Bronchial epithelial cell (primary cell): ENCODE results near the gene SDF2. TPM values are rescaled to one million over a fixed set of nuclear protein-coding genes. Genes with fewer than 3 reads are reported as not detected.

Experiments
- DNase-seq: peaks from one replicate; pipeline ENCODE4 v3.0.0-alpha.2; 2010; ENCODE audit warnings: low read depth
- FAIRE-seq: peaks from 2 replicates; lab custom pipeline; 2011; peaks lifted over from hg19 to GRCh38; lab: Jason Lieb, UNC
- H3K27me3 ChIP-seq: 2 replicates; pipeline ENCODE4 v1.5.1; 2011; ENCODE audit warnings: low read length; ENCODE audit not compliant: control insufficient read depth, insufficient read depth
- H3K36me3 ChIP-seq: 2 replicates; pipeline ENCODE4 v1.5.1; 2011; ENCODE audit warnings: low read length; ENCODE audit not compliant: control insufficient read depth, insufficient read depth
- H3K4me3 ChIP-seq: 2 replicates; pipeline ENCODE4 v1.5.1; 2011; ENCODE audit warnings: mild to moderate bottlenecking, low read depth, low read length, control low read depth
- total RNA-seq: library from RNA; depleted of rRNA; stranded (reverse); fragments of >200 nt; gene quantifications from 2 replicates; pipeline ENCODE4 v1.2.1, GENCODE V29; 2014
- TF ChIP-seq, protein P1 (sequence below): IDR thresholded peaks from 2 replicates; pipeline ENCODE4 v1.5.1; 2011; ENCODE audit warnings: mild to moderate bottlenecking, moderate library complexity, low read length, control low read depth, inconsistent platforms; ENCODE audit not compliant: insufficient read depth, severe bottlenecking

The SDF2 gene
- total RNA-seq, 1 donor from 2014 or later, result 50.8 TPM

DNA sequence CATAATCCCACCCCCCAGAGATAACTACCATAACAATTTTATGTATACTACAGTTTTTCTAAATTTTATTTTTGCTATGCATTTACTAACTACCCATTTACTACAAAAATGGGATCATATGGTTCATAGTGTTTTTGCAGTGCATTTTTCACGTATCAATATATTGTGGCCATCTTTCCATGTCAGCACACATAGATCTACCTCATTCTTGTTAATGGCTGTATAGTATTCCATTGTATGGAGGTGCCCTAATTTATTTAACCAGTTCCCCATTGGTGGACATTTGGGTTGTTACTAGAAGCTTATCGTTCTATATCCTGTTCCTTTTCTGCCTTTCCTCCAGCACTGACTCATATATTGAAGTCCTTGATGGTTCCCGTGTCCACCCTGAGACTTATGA, 27.3 kb upstream of the SDF2 start:
- Histone ChIP-seq H3K36me3 (peaks cover 34% of the 10 kb centered on the region), H3K4me3 (no peak overlapping the region), H3K27me3 (no peaks in the 10 kb centered on the region)
- no peak for FAIRE-seq
- TF ChIP-seq, protein P1, sequence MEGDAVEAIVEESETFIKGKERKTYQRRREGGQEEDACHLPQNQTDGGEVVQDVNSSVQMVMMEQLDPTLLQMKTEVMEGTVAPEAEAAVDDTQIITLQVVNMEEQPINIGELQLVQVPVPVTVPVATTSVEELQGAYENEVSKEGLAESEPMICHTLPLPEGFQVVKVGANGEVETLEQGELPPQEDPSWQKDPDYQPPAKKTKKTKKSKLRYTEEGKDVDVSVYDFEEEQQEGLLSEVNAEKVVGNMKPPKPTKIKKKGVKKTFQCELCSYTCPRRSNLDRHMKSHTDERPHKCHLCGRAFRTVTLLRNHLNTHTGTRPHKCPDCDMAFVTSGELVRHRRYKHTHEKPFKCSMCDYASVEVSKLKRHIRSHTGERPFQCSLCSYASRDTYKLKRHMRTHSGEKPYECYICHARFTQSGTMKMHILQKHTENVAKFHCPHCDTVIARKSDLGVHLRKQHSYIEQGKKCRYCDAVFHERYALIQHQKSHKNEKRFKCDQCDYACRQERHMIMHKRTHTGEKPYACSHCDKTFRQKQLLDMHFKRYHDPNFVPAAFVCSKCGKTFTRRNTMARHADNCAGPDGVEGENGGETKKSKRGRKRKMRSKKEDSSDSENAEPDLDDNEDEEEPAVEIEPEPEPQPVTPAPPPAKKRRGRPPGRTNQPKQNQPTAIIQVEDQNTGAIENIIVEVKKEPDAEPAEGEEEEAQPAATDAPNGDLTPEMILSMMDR, result no peak
- no peak for DNase-seq

DNA sequence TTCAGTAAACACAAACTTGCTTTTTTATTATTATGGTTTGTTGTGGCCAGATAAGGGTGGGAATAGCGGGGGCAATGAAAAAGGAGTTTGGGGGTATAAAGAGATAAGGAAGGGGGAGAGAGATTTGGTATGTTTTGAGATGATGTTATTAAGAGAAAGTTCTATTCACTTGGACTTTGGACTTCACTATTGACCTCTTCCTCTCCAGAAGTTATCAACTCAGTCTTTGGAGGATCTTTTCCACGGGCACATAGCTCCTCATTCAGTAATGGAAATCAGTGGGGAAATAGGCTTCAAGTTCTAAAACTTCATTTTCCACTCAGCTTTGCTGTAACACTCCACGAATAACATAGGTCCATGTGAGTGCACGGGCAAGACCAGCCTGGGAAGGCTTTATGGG, 26.8 kb upstream of the SDF2 start:
- H3K4me3 ChIP-seq, result no peak overlapping the region
- no peak for FAIRE-seq
- no peaks in the 10 kb centered on the region for H3K27me3 ChIP-seq
- H3K36me3 ChIP-seq, result peaks cover 34% of the 10 kb centered on the region
- no peak for DNase-seq
- TF ChIP-seq, protein P1, result no peak

DNA sequence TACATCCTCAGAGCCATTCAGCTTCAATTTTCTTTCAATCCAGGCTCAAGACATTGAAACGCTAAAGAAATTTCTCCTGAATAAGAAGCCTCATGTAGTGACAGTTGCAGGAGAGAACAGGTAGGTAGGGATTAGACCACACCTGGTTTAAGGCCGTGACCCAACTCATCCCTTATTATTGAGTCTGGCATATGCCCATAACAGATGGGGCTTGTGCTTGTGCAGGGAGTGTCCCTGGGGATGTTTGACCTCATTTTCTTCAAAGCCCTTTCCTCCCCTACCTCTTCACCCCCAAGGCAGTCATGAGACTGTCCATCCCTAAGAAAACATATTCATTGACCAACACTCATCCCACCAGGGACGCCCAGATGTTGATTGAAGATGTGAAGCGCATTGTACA, 24.6 kb upstream of the SDF2 start:
- no peak for FAIRE-seq

DNA sequence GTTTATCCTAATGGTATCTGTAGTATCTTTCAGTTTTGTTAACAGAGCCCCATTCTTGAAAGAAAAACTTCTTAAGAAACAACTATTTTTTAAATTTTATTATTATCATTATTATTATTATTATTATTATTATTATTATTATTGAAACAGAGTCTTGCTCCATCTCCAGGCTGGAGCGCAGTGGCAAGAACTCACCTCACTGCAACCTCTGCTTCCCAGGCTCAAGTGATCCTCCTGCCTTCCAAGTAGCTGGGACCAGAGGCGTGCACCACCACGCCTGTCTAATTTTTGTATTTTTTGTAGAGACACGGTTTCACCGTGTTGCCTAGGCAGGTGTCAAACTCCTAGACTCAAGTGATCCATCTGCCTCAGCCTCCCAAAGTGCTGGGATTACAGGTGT, 23.7 kb upstream of the SDF2 start:
- Histone ChIP-seq H3K36me3 (peaks cover 50% of the 10 kb centered on the region), H3K4me3 (no peak overlapping the region), H3K27me3 (no peaks in the 10 kb centered on the region)
- DNase-seq, result no peak
- no peak for FAIRE-seq
- TF ChIP-seq, protein P1, result no peak

More for the DNA sequence above, 24.6 kb upstream of the SDF2 start:
- peaks cover 52% of the 10 kb centered on the region for H3K36me3 ChIP-seq
- DNase-seq, result no peak
- TF ChIP-seq, protein P1, result no peak
- H3K27me3 ChIP-seq, result no peaks in the 10 kb centered on the region
- no peak overlapping the region for H3K4me3 ChIP-seq

DNA sequence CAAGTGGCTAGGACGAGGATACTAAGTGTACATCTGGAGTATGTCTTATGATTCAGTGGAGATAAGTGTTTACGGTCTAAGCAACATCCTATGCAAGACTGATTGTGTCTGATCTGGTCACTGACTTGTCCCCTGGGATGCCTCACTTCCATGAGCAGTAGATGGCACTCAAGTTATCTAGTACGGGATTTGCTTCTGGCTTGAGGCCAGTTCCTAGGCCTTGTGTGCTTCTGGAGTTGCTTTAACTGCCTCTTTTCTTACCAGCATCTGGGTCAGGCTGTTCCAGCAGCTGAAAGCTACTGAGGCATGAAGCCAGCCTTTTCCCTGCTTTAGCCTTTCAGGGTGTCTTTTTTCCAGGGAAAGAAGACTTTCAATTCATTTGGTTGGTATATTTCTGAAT, 23.3 kb upstream of the SDF2 start:
- Histone ChIP-seq H3K4me3 (no peak overlapping the region), H3K36me3 (peaks cover 46% of the 10 kb centered on the region), H3K27me3 (no peaks in the 10 kb centered on the region)
- TF ChIP-seq, protein P1, result no peak
- DNase-seq (no peak), FAIRE-seq (no peak)

DNA sequence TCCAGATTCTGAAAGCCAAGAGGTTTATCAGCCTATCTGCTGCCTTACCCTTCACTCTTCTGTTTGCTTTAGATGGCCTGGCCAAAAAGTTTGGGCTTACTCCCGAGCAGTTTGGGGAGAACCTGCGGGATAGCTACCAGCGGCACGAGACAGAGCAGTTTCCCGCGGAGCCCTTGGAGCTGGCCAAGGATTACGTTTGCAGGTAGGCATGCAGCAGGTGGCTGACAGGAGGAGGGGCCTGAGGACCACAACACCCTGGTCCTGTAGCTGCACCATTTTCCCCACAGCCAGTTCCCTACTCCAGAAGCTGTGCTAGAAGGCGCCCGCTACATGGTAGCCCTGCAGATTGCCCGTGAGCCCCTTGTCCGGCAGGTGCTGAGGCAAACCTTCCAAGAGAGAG, 20.9 kb upstream of the SDF2 start:
- peaks cover 51% of the 10 kb centered on the region for H3K36me3 ChIP-seq
- DNase-seq (no peak), FAIRE-seq (no peak)
- H3K4me3 ChIP-seq, result no peak overlapping the region
- no peaks in the 10 kb centered on the region for H3K27me3 ChIP-seq
- TF ChIP-seq, protein P1, result no peak
